NCI-H128 (cell line): ENCODE measurements around the gene CAMLG.
A peak's percentile ranks its signal among the peaks of the same experiment; 100 is the strongest.
"Not testable (repeated sequence)": the region's sequence is repeated elsewhere in the genome, so short reads cannot be mapped to it uniquely, and the experiment has no call there.

Experiments
- DNase-seq: peaks from one replicate; lab custom pipeline; 2025; ENCODE audit not compliant: unreplicated experiment; lab: John Stamatoyannopoulos, UW

The CAMLG gene

GRCh38 chr5:134738133-134738962 lies at the start of gene CAMLG:
CAMLG (plus strand) TSS chr5:134738548; CDS start chr5:134738621, 73 bp downstream.
- peak; percentile 90 for DNase-seq

DNA sequence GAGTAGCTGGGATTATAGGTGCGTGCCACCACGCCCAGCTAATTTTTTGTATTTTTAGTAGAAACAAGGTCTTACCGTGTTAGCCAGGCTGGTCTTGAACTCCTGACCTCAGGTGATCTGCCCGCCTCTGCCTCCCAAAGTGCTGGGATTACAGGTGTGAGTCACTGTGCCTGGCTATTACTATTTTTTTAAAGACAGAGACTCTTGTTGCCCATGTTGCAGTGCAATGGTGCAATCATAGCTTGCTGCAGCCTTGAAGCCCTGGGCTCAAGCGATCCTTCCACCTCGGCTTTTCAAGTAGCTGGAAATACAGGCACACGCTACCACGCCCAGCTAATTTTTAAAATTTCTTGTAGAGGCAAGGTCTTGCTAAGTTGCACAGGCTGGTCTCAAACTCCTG lies 48.2 kb upstream of the CAMLG start:
- not testable (repeated sequence) for DNase-seq

DNA sequence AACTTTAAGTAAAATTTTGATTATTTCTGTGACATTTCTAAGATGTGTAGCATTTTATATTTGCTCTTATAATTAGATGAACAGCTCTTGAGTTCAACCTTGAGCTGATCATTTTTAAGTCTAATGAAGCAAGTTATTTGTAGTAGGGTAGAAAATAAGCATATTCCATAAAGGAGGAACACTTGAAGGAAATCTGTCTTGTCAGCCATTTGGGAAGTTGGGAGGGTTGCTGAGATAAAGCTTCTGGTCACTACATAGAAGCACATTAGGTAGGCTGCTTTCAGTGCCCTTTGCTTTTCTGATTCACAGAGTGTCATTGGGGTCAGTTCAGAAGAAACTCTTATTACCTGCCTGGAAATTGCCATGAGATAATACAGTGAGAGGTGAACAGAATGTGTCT lies 45.6 kb upstream of the CAMLG start:
- no peak for DNase-seq

DNA sequence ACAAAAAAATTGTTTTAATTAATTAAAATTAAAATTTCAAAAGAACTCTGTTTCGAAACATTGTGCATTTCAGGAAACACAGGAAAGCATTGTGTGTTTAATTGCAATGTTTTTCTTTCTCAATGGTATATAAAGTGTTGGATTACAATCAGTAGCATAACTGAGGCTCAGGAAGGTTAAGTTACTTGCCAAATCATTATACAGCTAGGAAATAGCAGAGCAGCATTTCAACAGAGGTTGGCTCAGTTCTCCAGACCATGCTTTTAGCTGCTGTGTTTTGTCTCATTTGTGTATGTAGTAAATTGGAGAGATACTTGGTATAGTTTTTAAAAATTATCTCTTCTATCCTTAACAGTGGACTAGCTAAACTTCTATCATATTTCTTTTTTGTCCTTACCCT lies 30.0 kb upstream of the CAMLG start:
- DNase-seq: no peak

DNA sequence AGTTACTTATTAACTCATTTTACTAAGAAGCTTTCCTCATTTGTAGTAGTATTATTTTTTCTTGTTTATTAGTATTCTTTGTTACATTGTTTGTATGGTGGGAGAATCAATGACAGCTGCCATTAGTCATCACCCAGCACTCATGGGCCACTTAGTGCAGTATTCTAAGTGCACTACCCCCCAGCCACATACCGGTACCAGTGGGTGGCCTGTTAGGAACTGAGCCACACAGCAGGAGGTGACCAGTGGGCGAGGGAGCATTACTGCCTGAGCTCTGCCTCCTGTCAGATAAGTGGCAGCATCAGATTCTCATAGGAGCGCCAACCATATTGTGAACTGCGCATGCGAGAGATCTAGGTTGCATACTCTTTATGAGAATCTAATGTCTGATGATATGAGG lies 24.2 kb upstream of the CAMLG start:
- no peak for DNase-seq

DNA sequence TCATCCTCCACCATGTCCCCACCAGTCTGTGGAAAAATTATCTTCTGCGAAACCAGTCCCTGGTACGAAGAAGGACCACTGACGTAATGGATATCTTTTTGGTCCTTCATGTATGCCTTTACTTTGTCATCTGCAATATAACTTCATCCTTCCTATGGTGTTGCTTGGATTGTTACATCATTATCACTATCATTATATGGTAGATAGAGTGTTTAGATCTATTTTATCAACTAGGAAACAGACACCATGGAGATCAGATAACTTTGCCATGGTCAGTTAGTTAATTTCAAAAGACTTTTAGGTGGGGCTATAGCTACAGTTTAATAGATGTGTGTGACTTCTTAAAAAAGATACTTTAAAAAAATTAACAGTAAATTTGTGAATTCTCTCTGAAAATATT lies 23.8 kb upstream of the CAMLG start:
- DNase-seq: no peak

GRCh38 chr5:134715466-134715865 lies 22.9 kb upstream of the CAMLG start:
- DNase-seq: not testable (repeated sequence)

DNA sequence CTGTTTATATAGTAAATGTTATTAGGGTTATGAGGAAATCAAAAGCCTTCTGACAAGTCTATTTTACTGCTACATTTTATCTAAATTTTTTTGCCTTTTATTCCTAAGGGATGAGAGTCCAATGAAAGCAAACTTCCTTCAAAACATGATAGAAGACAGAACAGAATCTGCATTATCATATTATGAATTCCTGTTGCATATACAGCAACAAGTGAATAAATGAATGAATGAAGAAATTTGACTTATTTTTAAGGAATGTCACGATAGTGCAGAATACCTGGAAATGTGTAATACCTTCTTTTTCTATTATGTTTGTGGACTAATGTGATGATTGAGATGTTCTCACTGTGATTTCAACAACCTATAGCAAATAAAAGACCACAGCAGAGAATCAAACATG lies 13.5 kb upstream of the CAMLG start:
- no peak for DNase-seq

DNA sequence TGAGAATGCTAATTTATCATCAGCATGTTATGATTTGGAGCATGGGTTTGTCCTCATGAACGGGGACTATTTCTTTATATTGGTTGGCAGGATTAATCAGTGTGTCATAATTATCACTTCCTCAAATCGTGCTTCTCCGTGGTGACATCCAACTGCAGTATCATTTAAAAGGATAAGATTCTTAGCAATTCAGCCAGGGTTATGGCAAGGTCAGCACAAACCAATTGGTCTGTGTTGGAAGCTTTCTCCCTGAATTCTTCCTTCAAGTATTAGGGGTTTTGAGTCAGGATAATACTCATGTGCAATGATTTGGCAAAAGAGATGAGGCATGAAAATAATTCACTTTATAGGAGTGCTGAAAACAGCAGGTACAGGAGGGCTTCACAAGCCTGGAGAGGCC lies 5.5 kb upstream of the CAMLG start:
- DNase-seq: no peak

GRCh38 chr5:134735243-134735642 lies 3.1 kb upstream of the CAMLG start:
- DNase-seq: no peak

DNA sequence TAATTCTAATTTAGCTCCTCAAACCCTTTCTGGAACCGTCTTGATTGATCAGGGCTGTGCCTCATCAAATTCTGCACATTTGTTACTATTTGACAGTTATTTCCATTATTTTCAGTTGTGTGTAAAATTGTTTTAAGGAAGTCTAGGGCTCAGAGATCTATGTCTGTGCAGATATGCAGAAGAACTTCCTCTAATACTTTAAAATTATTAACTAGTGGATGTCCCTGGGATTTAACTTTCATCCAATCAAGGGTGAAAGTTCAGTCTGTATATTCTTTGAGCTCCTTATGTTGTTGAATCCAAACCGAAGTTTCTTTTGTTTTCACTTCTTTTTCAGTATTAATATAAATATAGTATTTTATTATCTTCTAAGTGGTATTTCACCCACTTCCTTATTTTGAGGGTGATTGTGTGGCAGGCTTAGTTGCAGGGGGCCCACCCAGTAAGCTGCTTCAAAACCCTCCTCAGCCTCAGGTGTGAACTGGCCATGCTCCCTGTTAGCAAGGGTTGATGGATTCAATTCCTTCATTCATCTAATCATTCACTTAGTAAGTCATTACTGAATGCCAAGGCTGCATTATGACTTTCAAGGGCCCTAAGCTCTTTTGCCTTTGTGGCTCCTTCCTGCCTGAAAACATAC lies 2.1 kb upstream of the CAMLG start:
- DNase-seq: no peak

DNA sequence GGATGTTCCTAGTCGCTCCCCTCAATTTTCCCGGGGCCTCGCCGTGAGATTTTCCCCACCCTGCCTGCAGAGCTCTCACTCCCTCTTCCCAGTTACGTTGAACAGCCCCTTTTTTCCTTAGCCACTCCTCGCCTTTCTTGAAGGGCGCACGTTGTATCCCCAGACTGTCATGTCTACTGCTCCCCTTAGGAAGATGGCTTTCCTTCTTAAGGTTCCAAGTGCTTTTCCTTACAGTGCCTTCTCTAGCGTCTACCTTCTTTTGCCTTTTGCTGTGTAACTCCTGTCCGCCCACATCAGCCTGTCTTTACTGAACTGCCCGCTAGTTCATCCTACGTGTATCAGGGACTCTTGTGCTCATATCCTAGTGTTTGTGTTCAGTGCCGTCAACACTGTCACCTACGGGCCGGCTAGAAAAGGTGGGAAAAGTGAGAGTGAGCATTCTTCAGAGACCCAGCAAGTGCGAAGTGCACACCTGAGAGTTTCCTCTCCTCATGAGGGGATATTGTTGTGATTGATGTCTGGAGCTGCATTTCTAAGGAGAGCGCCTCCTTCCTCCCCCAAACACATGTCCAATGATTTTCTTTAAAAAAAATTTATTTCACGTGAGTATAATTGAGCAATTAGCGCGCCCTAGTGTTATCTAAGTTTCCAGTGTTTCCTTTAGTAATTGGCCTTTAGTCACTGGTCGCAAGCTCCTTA lies 764 bp downstream of the CAMLG start:
- DNase-seq: no peak

- DNase-seq: no peak
Observed at GRCh38 chr5:134741052-134741451, 2.7 kb downstream of the CAMLG start.

- no peak for DNase-seq
Observed at GRCh38 chr5:134742134-134742533, 3.8 kb downstream of the CAMLG start.

DNA sequence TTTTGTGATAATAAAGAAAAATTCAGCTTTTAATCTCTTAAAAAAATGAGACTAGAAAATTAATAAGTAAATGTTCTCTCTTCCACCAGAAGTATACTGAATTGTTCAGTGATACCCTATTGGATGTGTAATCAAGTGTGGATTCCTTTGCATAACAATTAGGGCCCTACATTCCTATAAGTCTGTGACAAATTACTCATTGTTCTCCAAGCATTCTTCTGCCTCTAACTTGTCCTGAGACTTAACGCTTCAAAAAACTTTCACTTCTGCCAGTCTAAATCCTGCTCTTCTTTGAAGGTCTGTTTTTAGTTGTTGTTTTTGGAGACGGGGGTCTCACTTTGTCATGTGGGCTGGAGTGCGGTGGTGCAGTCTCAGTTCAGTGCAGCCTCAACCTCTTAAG lies 11.1 kb downstream of the CAMLG start:
- DNase-seq: no peak

GRCh38 chr5:134758176-134758503 lies 19.8 kb downstream of the CAMLG start:
- no peak for DNase-seq

- peak; percentile 72 for DNase-seq
Observed at GRCh38 chr5:134758504-134759341, 20.4 kb downstream of the CAMLG start, which contains the start of gene DDX46. DDX46 (plus strand) TSS chr5:134758779; CDS start chr5:134758939, 160 bp downstream.

DNA sequence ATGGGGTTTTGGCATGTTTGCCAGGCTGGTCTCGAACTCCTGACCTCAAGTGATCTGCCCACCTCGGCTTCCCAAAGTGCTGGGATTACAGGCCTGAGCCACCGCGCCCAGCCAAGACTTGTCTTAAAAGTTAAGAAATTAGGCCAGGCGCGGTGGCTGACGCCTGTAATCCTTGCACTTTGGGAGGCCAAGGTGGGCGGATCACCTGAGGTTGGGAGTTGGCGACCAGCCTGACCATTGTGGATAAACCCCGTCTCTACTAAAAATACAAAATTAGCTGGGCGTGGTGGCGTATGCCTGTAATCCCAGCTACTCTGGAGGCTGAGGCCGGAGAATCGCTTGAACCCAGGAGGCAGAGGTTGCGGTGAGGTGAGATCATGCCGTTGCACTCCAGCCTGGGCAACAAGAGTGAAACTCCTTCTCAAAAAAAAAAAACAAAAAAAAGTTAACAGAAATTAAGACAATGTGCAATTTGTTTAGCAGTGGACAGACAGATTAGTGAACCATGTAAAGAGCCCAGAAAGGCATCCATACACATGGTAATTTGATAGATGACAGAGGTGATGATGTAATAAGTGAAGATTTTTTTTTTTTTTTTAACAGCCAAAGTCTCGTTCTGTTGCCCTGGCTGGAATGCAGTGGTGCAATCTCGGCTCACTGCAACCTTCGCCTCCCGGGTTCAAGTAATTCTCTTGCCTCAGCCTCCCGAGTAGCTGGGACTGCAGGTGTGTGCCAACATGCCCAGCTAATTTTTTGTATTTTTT lies 29.4 kb downstream of the CAMLG start:
- DNase-seq: not testable (repeated sequence)

- DNase-seq: no peak
Observed at GRCh38 chr5:134769206-134769605, 30.9 kb downstream of the CAMLG start.

GRCh38 chr5:134772461-134773125 lies 34.2 kb downstream of the CAMLG start:
- no peak for DNase-seq
